Lung (tissue), 12 donors: Measurements from ENCODE around the gene PRPF38B. TPM values are rescaled to one million over a fixed set of nuclear protein-coding genes. Genes with fewer than 3 reads are reported as not detected.

ENCODE experiments used
- ATAC-seq: fragments of 200-7000 bp; cut with Tn5 transposase; one replicate; pipeline ENCODE4 v1.9.1; 2020; ENCODE audit warnings: moderate number of reproducible peaks; ENCODE audit not compliant: insufficient read depth, low FRiP score
- DNase-seq, 3 donors: peaks; one replicate each; pipeline ENCODE4 v3.0.0-alpha.2; 2013 to 2017
- H3K27ac ChIP-seq, 2 donors: one replicate each; pipeline ENCODE4 v1.5.1; 2013; ENCODE audit warnings: mild to moderate bottlenecking in 2 of 2, moderate library complexity in 2 of 2, control low read depth in 1 of 2, inconsistent platforms in 1 of 2, low read depth in 1 of 2, low read length in 1 of 2
- H3K27me3 ChIP-seq, 3 donors: one replicate each; pipeline ENCODE4 v1.5.1; 2013; ENCODE audit warnings: low read length in 2 of 3; ENCODE audit not compliant: control insufficient read depth in 3 of 3, insufficient read depth in 3 of 3
- H3K36me3 ChIP-seq, 4 donors: one replicate each; pipeline ENCODE4 v1.5.1; 2013; ENCODE audit warnings: low read length in 4 of 4, mild to moderate bottlenecking in 1 of 4, moderate library complexity in 1 of 4; ENCODE audit not compliant: control insufficient read depth in 4 of 4, insufficient read depth in 4 of 4
- H3K4me1 ChIP-seq, 5 donors: one replicate each; pipeline ENCODE4 v1.5.1; 2013; ENCODE audit warnings: low read length in 5 of 5, mild to moderate bottlenecking in 2 of 5, moderate library complexity in 1 of 5; ENCODE audit not compliant: control insufficient read depth in 5 of 5, insufficient read depth in 5 of 5
- H3K4me3 ChIP-seq: one replicate; pipeline ENCODE4 v1.5.1; 2013; ENCODE audit warnings: mild to moderate bottlenecking, control low read depth, moderate library complexity
- H3K9ac ChIP-seq, 2 donors: one replicate each; pipeline ENCODE4 v1.5.1; 2013; ENCODE audit warnings: low read length in 2 of 2, control low read depth in 1 of 2; ENCODE audit not compliant: insufficient read depth in 1 of 2
- H3K9me3 ChIP-seq, 4 donors: one replicate each; pipeline ENCODE4 v1.5.1; 2013; ENCODE audit warnings: low read length in 3 of 4, mild to moderate bottlenecking in 1 of 4, moderate library complexity in 1 of 4; ENCODE audit not compliant: control insufficient read depth in 4 of 4, insufficient read depth in 3 of 4
- WGBS, 2 donors: extraction: QIAGEN DNeasy Blood & Tissue Kit; methylation state at CpG; one replicate each; pipeline ENCODE4 v1.1.7; 2013; 5-methylcytosine and 5-hydroxymethylcytosine counted together
- polyA plus RNA-seq, 2 donors: library from polyadenylated mRNA; stranded (reverse); fragments of 200-250 nt; gene quantifications; one replicate each; pipeline ENCODE4 v1.2.1, GENCODE V29; 2013
- total RNA-seq, 2 donors: library from RNA; depleted of rRNA in 1 of 2; stranded (reverse); fragments of >200 nt in 1 of 2; gene quantifications; one replicate each; pipeline ENCODE4 v1.2.1, GENCODE V29; 2014 to 2021
- TF ChIP-seq, protein P1 (sequence below): IDR thresholded peaks from 2 replicates; pipeline ENCODE4 v1.5.1; 2012; ENCODE audit warnings: mild to moderate bottlenecking; ENCODE audit errors: control extremely low read depth, extremely low read depth
- donor health status: control.
- donor health status: control.
- donor health status: Bipolar disorder and iron deficiency.
- donor health status: healthy.
- donor health status: DM: yes; HTN: yes; CAD: no.

The PRPF38B gene
- total and polyA plus RNA-seq, 4 donors: 26.8 to 38.3 (median 29.8) TPM

DNA sequence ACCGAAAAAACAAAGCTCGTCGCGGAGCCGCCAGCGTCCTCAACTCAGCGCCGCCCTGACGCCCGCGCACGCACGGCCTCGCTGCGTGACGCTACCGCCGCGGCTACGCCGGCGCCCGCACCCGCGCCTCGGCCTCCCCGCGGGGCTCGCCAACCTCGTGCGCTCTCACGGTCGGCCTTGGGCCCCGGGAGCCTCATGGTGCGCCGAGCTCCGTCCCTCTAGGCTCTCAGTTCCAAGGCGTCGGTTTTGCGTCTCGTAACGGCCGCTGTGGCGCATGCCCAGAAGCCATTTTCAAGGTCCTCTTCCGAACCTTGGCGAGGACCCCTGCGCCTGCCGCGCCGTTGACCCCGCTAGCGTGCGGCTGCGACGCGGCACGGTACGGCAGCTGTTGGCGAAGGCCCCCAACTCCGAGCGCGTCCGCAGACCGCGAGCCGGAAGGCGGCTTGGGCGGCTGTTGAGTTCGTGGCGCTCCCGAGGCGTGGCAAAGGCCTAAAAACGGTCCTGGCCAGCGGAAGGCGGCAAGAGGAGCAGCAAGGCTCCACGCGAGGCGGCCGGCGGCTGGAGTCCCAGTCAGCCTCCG is 31.0 kb upstream of the PRPF38B start, which contains the start of gene HENMT1:
TSS of gene HENMT1 (minus strand) at position 64 of the 580 bp plus-strand sequence. CDS start 1,209 bp downstream, outside the sequence.
- 0 to 1% methylated on average over 81 of the region's 81 CpGs for WGBS, 2 donors
- Histone ChIP-seq H3K4me1 (peaks cover 0 to 10% (median 0%) of the 10 kb centered on the region in 5 donors), H3K36me3 (peaks cover 0 to 1% (median 0%) of the 10 kb centered on the region in 4 donors), H3K4me3 (peak within 1 kb of the TSS; percentile 63), H3K27me3 (no peaks in the 10 kb centered on the region), H3K9ac (peak within 1 kb of the TSS; percentile 70 to 81), H3K27ac (peak within 1 kb of the TSS; percentile 76 to 100), H3K9me3 (no peaks in the 10 kb centered on the region)
- DNase-seq (peak; percentile 84 to 85 (median 85)), ATAC-seq (peak; percentile 92)
- TF ChIP-seq, protein P1, sequence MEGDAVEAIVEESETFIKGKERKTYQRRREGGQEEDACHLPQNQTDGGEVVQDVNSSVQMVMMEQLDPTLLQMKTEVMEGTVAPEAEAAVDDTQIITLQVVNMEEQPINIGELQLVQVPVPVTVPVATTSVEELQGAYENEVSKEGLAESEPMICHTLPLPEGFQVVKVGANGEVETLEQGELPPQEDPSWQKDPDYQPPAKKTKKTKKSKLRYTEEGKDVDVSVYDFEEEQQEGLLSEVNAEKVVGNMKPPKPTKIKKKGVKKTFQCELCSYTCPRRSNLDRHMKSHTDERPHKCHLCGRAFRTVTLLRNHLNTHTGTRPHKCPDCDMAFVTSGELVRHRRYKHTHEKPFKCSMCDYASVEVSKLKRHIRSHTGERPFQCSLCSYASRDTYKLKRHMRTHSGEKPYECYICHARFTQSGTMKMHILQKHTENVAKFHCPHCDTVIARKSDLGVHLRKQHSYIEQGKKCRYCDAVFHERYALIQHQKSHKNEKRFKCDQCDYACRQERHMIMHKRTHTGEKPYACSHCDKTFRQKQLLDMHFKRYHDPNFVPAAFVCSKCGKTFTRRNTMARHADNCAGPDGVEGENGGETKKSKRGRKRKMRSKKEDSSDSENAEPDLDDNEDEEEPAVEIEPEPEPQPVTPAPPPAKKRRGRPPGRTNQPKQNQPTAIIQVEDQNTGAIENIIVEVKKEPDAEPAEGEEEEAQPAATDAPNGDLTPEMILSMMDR: no peak

DNA sequence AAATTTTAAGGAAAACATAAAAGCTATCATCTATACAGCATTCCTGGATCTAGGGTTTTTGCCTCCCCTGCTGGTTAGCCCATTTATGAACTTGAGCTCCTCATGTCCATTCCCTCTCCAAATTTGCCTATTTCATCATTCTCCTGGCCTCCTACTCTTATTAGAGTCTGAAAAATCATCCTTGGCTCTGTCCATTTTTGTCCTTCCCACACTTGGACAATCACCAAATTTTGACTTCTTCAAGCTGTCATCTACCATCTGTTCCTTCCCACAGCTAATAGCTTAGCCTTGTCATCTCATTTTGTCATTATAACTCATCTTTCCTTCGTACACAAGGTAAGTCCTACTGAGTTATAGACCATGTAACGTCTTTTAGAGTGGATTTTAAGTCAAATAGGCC is 29.0 kb upstream of the PRPF38B start:
- DNase-seq (peak in 2 of 3 donors; percentile 60 to 77), ATAC-seq (no peak)
- WGBS, 2 donors: 89 to 91% methylated on average over 2 of the region's 2 CpGs
- H3K9ac ChIP-seq: no peak overlapping the region
- H3K36me3 ChIP-seq: peaks cover 0 to 1% (median 0%) of the 10 kb centered on the region in 4 donors
- H3K27ac ChIP-seq: no peak overlapping the region
- H3K4me3 ChIP-seq: no peak overlapping the region
- H3K9me3 ChIP-seq: no peaks in the 10 kb centered on the region
- H3K27me3 ChIP-seq: no peaks in the 10 kb centered on the region
- peaks cover 0 to 10% (median 0%) of the 10 kb centered on the region in 5 donors for H3K4me1 ChIP-seq
- TF ChIP-seq, protein P1: no peak

DNA sequence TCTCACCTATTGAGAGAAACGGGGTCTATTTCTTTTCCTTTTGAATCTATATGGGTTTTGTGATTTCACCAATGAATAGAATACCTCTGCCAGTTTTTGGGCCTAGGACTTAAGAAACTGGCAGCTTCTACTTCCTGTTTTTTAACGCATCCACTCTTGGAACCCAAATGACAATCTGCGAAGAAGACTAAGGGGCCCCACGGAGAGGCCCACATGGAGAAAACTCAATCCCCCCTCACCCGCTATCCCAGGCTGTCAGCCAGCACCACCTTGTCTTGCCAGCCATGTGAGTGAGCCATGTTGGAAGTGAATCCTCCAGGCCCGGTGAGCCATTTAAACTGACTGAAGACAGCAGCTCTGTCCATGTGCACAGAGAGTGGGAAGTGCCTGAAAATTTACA is 27.6 kb upstream of the PRPF38B start:
- Histone ChIP-seq H3K4me3 (no peak overlapping the region), H3K9ac (no peak overlapping the region), H3K9me3 (no peaks in the 10 kb centered on the region), H3K36me3 (peaks cover 0 to 1% (median 0%) of the 10 kb centered on the region in 4 donors), H3K27ac (no peak overlapping the region), H3K27me3 (no peaks in the 10 kb centered on the region), H3K4me1 (peaks cover 0 to 10% (median 0%) of the 10 kb centered on the region in 5 donors)
- ATAC-seq (no peak), DNase-seq (peak in 1 of 3 donors; percentile 25)
- 53 to 74% methylated on average over 6 of the region's 6 CpGs for WGBS, 2 donors
- TF ChIP-seq, protein P1: no peak
